Measurements from ENCODE around the gene PROX1.

PROX1 gene

GRCh38 chr1:213979751-213980586 lies 7.8 kb upstream of the PROX1 start:
- no peak for DNase-seq (ENCODE audit: low spot score)

GRCh38 chr1:213980906-213981305 lies 6.9 kb upstream of the PROX1 start:
- DNase-seq (ENCODE audit: low spot score): no peak

GRCh38 chr1:213982289-213982671 lies 5.5 kb upstream of the PROX1 start:
- no peak for DNase-seq (ENCODE audit: low spot score)

- DNase-seq (ENCODE audit: low spot score): no peak
Observed at GRCh38 chr1:213982672-213983492, 4.9 kb upstream of the PROX1 start.

GRCh38 chr1:213983493-213984386 lies 4.0 kb upstream of the PROX1 start:
- no peak for DNase-seq (ENCODE audit: low spot score)

- no peak for DNase-seq (ENCODE audit: low spot score)
Observed at GRCh38 chr1:213984387-213985208, 3.2 kb upstream of the PROX1 start.

- DNase-seq (ENCODE audit: low spot score): no peak
Observed at GRCh38 chr1:213985209-213986019, 2.4 kb upstream of the PROX1 start.

GRCh38 chr1:213986020-213986924 lies 1.5 kb upstream of the PROX1 start:
- DNase-seq (ENCODE audit: low spot score): no peak

GRCh38 chr1:213986925-213987250 lies 885 bp upstream of the PROX1 start:
- no peak for DNase-seq (ENCODE audit: low spot score)

- peak; percentile 82 for DNase-seq (ENCODE audit: low spot score)
Observed at GRCh38 chr1:213987422-213987926, 299 bp upstream of the PROX1 start.

GRCh38 chr1:213988507-213989001 lies 781 bp downstream of the PROX1 start:
- no peak for DNase-seq (ENCODE audit: low spot score)

- peak; percentile 44 for DNase-seq (ENCODE audit: low spot score)
Observed at GRCh38 chr1:213989002-213989855, 1.5 kb downstream of the PROX1 start.

- no peak for DNase-seq (ENCODE audit: low spot score)
Observed at GRCh38 chr1:213993929-213994328, 6.2 kb downstream of the PROX1 start.

GRCh38 chr1:213994888-213995287 lies 7.1 kb downstream of the PROX1 start:
- no peak for DNase-seq (ENCODE audit: low spot score)

- no peak for DNase-seq (ENCODE audit: low spot score)
Observed at GRCh38 chr1:213995603-213996002, 7.8 kb downstream of the PROX1 start.

GRCh38 chr1:213996320-213997037 lies 8.7 kb downstream of the PROX1 start:
- no peak for DNase-seq (ENCODE audit: low spot score)

GRCh38 chr1:213997038-213997771 lies 9.4 kb downstream of the PROX1 start:
- no peak for DNase-seq (ENCODE audit: low spot score)
